GM12801 (cell line): ENCODE data around the gene GRID1.

Source experiments
- TF ChIP-seq, protein P1 (sequence below): IDR thresholded peaks from one replicate; pipeline ENCODE4 v1.5.1; 2011; ENCODE audit warnings: control low read depth; ENCODE audit not compliant: insufficient read length; ENCODE audit errors: extremely low read depth

The GRID1 gene

GRCh38 chr10:86109421-86109820, 257.2 kb downstream of the GRID1 start:
- TF ChIP-seq, protein P1, sequence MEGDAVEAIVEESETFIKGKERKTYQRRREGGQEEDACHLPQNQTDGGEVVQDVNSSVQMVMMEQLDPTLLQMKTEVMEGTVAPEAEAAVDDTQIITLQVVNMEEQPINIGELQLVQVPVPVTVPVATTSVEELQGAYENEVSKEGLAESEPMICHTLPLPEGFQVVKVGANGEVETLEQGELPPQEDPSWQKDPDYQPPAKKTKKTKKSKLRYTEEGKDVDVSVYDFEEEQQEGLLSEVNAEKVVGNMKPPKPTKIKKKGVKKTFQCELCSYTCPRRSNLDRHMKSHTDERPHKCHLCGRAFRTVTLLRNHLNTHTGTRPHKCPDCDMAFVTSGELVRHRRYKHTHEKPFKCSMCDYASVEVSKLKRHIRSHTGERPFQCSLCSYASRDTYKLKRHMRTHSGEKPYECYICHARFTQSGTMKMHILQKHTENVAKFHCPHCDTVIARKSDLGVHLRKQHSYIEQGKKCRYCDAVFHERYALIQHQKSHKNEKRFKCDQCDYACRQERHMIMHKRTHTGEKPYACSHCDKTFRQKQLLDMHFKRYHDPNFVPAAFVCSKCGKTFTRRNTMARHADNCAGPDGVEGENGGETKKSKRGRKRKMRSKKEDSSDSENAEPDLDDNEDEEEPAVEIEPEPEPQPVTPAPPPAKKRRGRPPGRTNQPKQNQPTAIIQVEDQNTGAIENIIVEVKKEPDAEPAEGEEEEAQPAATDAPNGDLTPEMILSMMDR = no peak

- TF ChIP-seq, protein P1 = no peak
Observed at GRCh38 chr10:86108696-86109095, 257.9 kb downstream of the GRID1 start.

DNA sequence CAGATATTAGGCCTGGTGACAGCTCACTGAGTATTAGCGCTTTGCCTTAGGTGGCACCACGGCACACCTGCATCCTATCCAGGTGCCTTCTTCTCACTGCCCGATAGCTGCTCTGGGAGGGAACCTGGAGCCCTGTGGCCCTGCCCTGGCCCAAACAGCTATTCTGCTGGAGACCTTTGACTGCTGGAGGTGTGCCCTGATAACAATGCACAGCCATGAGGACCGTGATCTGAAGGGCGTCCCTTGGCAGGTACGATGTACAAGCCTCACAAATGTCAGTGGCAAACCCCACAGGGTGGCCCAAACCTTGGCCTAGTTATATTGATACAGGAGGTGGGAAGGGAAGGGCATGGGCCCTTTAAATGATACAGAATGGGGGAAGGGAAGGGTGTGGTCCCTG, 259.5 kb downstream of the GRID1 start:
- TF ChIP-seq, protein P1 = no peak

GRCh38 chr10:86106616-86107015, 260.0 kb downstream of the GRID1 start:
- TF ChIP-seq, protein P1 = no peak

GRCh38 chr10:86105640-86106039, 261.0 kb downstream of the GRID1 start:
- TF ChIP-seq, protein P1 = no peak

DNA sequence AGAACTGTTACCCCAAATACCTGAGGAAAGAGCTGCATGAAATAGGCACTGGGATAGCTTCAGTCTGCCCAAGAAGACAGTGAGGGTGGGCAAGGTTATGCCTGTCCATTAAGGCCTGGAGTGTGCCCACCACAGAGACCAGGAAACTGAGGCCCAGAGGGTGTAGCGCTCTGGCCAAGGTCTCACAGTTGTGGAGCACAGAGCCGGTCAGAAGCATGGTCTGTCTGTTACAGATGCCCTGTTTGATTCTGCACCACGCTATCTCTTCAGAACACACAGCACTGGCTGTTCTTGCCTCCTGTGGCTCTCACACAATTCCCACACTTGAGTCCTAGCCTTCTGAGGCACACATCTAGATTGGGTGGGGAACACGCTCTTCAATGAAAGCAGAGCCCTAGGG, 261.4 kb downstream of the GRID1 start:
- TF ChIP-seq, protein P1 = no peak

GRCh38 chr10:86104611-86105145, 261.9 kb downstream of the GRID1 start:
- TF ChIP-seq, protein P1 = no peak
